HCT116 (cell line): ENCODE results near the gene GON4L. TPM values are rescaled to one million over a fixed set of nuclear protein-coding genes. Genes with fewer than 3 reads are reported as not detected.

Source experiments
- ATAC-seq: fragments of 200-7000 bp; cut with Tn5 transposase; 2 replicates; pipeline ENCODE4 v1.9.1; 2020; ENCODE audit warnings: mild to moderate bottlenecking, moderate library complexity
- BruUV-seq: library from RNA; stranded (reverse); fragments of 400-500 nt; replicated peaks from 2 replicates; lab custom pipeline; 2021; lab: Mats Ljungman, UMichigan
- CTCF ChIA-PET: fragments of 300-600 bp; sonication (Branson Sonifier 250); formaldehyde crosslinking; loops from one replicate; lab custom pipeline; 2021; ENCODE audit warnings: antibody characterized with exemption; lab: Charles Lee
- POLR2A ChIA-PET: fragments of 300-600, 350-600 bp; sonication (Branson Sonifier 250); formaldehyde crosslinking; loops from one replicate; lab custom pipeline; 2021; ENCODE audit warnings: antibody characterized with exemption; lab: Charles Lee
- RAD21 ChIA-PET, 2 experiments: fragments of 300-600 bp; sonication (Branson Sonifier 250); formaldehyde crosslinking; loops; one replicate each; lab custom pipeline; 2023; ENCODE audit warnings: low total read pairs in 2 of 2; ENCODE audit not compliant: uncharacterized antibody in 2 of 2, unreplicated experiment in 2 of 2, low non-redundant PET in 1 of 2; lab: Charles Lee
- DNase-seq: peaks from one replicate; pipeline ENCODE4 v3.0.0-alpha.2; 2010; ENCODE audit warnings: low read depth, low spot score
- H2AFZ ChIP-seq: fragments of 200-600 bp; shearing (Covaris generic), sonication (generic); 2 replicates; pipeline ENCODE4 v1.6.1; 2017; ENCODE audit warnings: low read depth, mixed run types, mixed read lengths, antibody characterized with exemption, low read length; ENCODE audit not compliant: poor library complexity, severe bottlenecking
- H3K27ac ChIP-seq: 2 replicates; pipeline ENCODE4 v1.5.1; 2012; ENCODE audit warnings: low read depth, low read length
- H3K27me3 ChIP-seq: fragments of 200-600 bp; sonication (generic); 2 replicates; pipeline ENCODE4 v1.6.1; 2016; ENCODE audit warnings: mixed run types, low read length, mixed read lengths; ENCODE audit not compliant: insufficient read depth
- H3K36me3 ChIP-seq, 2 experiments: fragments of 200-500 bp in 1 of 2; fragments of 200-600 bp in 1 of 2; sonication (Bioruptor generic) in 1 of 2; sonication (generic) in 1 of 2; 2 replicates each; pipeline versions ENCODE4 v1.5.1 to v1.6.1; 2014 to 2016; ENCODE audit warnings: low read length in 2 of 2, inconsistent platforms in 1 of 2, mixed read lengths in 1 of 2, mixed run types in 1 of 2; ENCODE audit not compliant: insufficient read depth in 2 of 2, control insufficient read depth in 1 of 2
- H3K4me1 ChIP-seq, 2 experiments: fragments of 200-600 bp in 1 of 2; sonication (generic) in 1 of 2; 2 replicates each; pipeline versions ENCODE4 v1.5.1 to v1.6.1; 2012 to 2017; ENCODE audit warnings: low read length in 2 of 2, inconsistent platforms in 1 of 2, mild to moderate bottlenecking in 1 of 2, mixed read lengths in 1 of 2, mixed run types in 1 of 2, moderate library complexity in 1 of 2; ENCODE audit not compliant: insufficient read depth in 2 of 2, control insufficient read depth in 1 of 2
- H3K4me2 ChIP-seq: fragments of 200-600 bp; sonication (generic); 2 replicates; pipeline ENCODE4 v1.6.1; 2017; ENCODE audit warnings: mixed run types, low read length, mixed read lengths
- H3K4me3 ChIP-seq, 2 experiments: fragments of 200-600 bp in 1 of 2; sonication (generic) in 1 of 2; replicated peaks in 1 of 2; 2 replicates each; pipeline ENCODE4 v1.5.1; 2011 to 2016; ENCODE audit warnings: low read length in 2 of 2, control low read depth in 1 of 2, low read depth in 1 of 2, mild to moderate bottlenecking in 1 of 2, mixed read lengths in 1 of 2, mixed run types in 1 of 2
- H3K79me2 ChIP-seq: fragments of 200-600 bp; sonication (generic); 2 replicates; pipeline ENCODE4 v1.6.1; 2017; ENCODE audit warnings: mild to moderate bottlenecking, mixed run types, low read length, moderate library complexity, mixed read lengths; ENCODE audit not compliant: insufficient read depth
- H3K9ac ChIP-seq: fragments of 200-600 bp; sonication (generic); 2 replicates; pipeline ENCODE4 v1.6.1; 2016; ENCODE audit warnings: low read length, mixed read lengths
- H3K9me2 ChIP-seq: fragments of 200-600 bp; sonication (generic), shearing (Covaris generic); 2 replicates; pipeline ENCODE4 v1.6.1; 2017; ENCODE audit warnings: mixed run types, mild to moderate bottlenecking, moderate library complexity; ENCODE audit not compliant: insufficient read depth
- H3K9me3 ChIP-seq, 2 experiments: fragments of 200-500 bp in 1 of 2; fragments of 200-600 bp in 1 of 2; sonication (Bioruptor generic) in 1 of 2; sonication (generic) in 1 of 2; 2 replicates each; pipeline ENCODE4 v1.6.1; 2014 to 2017; ENCODE audit warnings: low read length in 2 of 2, mixed read lengths in 2 of 2, inconsistent platforms in 1 of 2, low read depth in 1 of 2, mild to moderate bottlenecking in 1 of 2, mixed run types in 1 of 2, moderate library complexity in 1 of 2; ENCODE audit not compliant: control insufficient read depth in 1 of 2, insufficient read depth in 1 of 2
- H4K20me1 ChIP-seq: fragments of 200-600 bp; sonication (generic), shearing (Covaris generic); 2 replicates; pipeline ENCODE4 v1.6.1; 2017; ENCODE audit warnings: mixed run types, mild to moderate bottlenecking, moderate library complexity; ENCODE audit not compliant: insufficient read depth
- CBX3 ChIP-seq: IDR thresholded peaks from 2 replicates; pipeline ENCODE4 v1.6.1; 2012; ENCODE audit warnings: low read depth
- EGR1 ChIP-seq: IDR thresholded peaks from 2 replicates; pipeline ENCODE4 v1.6.1; 2012; ENCODE audit warnings: low read depth
- ELF1 ChIP-seq: IDR thresholded peaks from 2 replicates; pipeline ENCODE4 v1.6.1; 2012; ENCODE audit warnings: low read depth, borderline replicate concordance
- POLR2A ChIP-seq: IDR thresholded peaks from 2 replicates; pipeline ENCODE4 v1.7.0; 2011; ENCODE audit warnings: borderline replicate concordance; ENCODE audit not compliant: insufficient read depth, insufficient read length; ENCODE audit errors: extremely low read depth
- SIN3A ChIP-seq: IDR thresholded peaks from 2 replicates; pipeline ENCODE4 v1.6.1; 2012; ENCODE audit warnings: low read depth
- intact Hi-C: fragments of 100-400 bp; cut with micrococcal nuclease; formaldehyde crosslinking; loops from 2 replicates; pipeline ENCODE4 v1.10.0; 2022
- total RNA-seq: library from RNA; stranded (reverse); gene quantifications from one replicate; pipeline ENCODE4 v1.2.1, GENCODE V29; 2021; ENCODE audit not compliant: unreplicated experiment
- TF ChIP-seq, protein P1 (sequence below): IDR thresholded peaks from 2 replicates; pipeline ENCODE4 v1.6.1; 2011; ENCODE audit warnings: mild to moderate bottlenecking, low read length, moderate library complexity; ENCODE audit not compliant: insufficient replicate concordance; ENCODE audit errors: extremely low read depth
- TF ChIP-seq, protein P2 (sequence below): IDR thresholded peaks from 2 replicates; pipeline ENCODE4 v1.6.1; 2012
- TF ChIP-seq, protein P3 (sequence below): IDR thresholded peaks from 2 replicates; pipeline ENCODE4 v1.6.1; 2012; ENCODE audit warnings: low read depth

Gene GON4L
- total RNA-seq, 1 experiment from 2014 or later, result 40.8 TPM

DNA sequence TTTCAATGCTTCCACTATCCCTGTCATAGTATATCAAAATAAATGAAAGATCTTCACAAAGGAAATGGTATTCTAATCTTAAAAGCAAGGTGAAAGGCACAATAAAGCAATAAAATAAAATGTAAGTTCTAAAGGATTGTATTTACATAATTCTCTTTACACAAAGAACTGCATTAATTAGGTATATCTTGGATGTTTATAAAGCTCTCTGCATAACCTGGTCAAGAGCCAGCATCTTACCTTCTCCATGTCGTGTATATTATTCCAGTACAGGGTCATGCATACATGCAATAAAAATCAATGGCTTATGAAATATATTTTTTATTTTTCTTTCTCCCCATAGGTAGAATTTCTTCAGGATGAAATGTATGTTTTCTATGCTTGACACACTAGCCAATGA lies 63.8 kb downstream of the GON4L start:
- Histone ChIP-seq H3K27ac (no peak overlapping the region), H3K4me3 (no peak overlapping the region), H3K9me2 (no peaks in the 10 kb centered on the region), H3K9me3 (no peaks in the 10 kb centered on the region), H3K4me1 (no peaks in the 10 kb centered on the region), H3K36me3 (peaks cover 7 to 9% of the 10 kb centered on the region in 2 experiments), H3K27me3 (no peaks in the 10 kb centered on the region), H3K9ac (no peak overlapping the region), H2AFZ (no peak overlapping the region), H3K4me2 (no peak overlapping the region), H4K20me1 (no peaks in the 10 kb centered on the region; the same call in 1 of the 2 replicates), H3K79me2 (no peaks in the 10 kb centered on the region)
- ATAC-seq (no peak), DNase-seq (no peak)
- TF ChIP-seq ELF1 (no peak), POLR2A (no peak), EGR1 (no peak), CBX3 (no peak), SIN3A (no peak)
- TF ChIP-seq, protein P1, sequence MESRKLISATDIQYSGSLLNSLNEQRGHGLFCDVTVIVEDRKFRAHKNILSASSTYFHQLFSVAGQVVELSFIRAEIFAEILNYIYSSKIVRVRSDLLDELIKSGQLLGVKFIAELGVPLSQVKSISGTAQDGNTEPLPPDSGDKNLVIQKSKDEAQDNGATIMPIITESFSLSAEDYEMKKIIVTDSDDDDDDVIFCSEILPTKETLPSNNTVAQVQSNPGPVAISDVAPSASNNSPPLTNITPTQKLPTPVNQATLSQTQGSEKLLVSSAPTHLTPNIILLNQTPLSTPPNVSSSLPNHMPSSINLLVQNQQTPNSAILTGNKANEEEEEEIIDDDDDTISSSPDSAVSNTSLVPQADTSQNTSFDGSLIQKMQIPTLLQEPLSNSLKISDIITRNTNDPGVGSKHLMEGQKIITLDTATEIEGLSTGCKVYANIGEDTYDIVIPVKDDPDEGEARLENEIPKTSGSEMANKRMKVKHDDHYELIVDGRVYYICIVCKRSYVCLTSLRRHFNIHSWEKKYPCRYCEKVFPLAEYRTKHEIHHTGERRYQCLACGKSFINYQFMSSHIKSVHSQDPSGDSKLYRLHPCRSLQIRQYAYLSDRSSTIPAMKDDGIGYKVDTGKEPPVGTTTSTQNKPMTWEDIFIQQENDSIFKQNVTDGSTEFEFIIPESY, result no peak
- TF ChIP-seq, protein P2, sequence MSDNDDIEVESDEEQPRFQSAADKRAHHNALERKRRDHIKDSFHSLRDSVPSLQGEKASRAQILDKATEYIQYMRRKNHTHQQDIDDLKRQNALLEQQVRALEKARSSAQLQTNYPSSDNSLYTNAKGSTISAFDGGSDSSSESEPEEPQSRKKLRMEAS, result no peak
- TF ChIP-seq, protein P3, sequence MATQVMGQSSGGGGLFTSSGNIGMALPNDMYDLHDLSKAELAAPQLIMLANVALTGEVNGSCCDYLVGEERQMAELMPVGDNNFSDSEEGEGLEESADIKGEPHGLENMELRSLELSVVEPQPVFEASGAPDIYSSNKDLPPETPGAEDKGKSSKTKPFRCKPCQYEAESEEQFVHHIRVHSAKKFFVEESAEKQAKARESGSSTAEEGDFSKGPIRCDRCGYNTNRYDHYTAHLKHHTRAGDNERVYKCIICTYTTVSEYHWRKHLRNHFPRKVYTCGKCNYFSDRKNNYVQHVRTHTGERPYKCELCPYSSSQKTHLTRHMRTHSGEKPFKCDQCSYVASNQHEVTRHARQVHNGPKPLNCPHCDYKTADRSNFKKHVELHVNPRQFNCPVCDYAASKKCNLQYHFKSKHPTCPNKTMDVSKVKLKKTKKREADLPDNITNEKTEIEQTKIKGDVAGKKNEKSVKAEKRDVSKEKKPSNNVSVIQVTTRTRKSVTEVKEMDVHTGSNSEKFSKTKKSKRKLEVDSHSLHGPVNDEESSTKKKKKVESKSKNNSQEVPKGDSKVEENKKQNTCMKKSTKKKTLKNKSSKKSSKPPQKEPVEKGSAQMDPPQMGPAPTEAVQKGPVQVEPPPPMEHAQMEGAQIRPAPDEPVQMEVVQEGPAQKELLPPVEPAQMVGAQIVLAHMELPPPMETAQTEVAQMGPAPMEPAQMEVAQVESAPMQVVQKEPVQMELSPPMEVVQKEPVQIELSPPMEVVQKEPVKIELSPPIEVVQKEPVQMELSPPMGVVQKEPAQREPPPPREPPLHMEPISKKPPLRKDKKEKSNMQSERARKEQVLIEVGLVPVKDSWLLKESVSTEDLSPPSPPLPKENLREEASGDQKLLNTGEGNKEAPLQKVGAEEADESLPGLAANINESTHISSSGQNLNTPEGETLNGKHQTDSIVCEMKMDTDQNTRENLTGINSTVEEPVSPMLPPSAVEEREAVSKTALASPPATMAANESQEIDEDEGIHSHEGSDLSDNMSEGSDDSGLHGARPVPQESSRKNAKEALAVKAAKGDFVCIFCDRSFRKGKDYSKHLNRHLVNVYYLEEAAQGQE, result no peak
- intact Hi-C loops, result no loop called here
- RAD21 ChIA-PET, result no interaction called here
- CTCF ChIA-PET, result interaction anchor here (0.6 kb wide), 1 partner anchor 11 kb away, joined by 3 read pairs; no protein-coding TSS in a partner anchor
- POLR2A ChIA-PET, result no interaction called here
- BruUV-seq, result no TSS peak
